ENCODE data around the gene HSPG2.

Gene HSPG2

DNA sequence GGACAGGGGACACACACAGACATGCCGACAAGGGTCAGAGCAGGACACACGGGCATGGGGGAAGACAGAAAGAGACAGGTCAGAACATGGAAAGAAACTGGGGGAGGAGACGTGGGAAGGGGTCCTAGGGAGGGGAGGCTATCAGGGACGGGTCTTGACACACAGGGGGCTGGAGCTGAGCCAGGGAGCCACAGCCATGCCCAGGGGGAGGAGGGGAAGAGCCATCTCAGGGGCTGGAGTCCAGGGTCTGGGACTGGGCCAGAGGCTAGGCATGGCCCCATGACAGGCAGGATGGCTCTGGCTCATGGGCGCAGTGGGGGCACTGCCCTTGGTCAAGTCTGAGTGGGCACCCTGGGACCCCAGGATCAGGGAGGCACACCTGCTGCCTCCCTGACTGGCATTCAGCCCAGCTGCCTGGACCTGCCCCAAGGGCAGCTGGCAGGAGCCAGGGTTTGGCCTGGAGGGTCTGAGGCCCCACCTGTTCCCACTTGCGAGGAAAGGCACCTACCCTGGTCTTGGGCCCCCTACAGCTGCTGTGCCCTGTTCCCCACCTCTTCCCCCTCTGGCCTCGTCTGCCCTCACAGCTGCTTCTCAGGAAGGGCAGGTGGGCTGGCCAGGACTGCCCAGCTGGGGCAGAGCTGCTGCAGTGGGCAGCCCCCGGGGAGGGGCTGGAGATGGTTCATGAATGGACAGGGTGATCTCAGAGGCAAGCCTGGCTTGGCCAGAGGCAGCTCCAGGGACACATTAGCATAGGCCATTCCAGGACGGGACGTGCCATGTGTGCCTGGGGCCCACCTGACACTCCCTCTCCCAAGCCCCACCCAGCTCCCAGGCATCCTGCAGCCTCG, 42.9 kb downstream of the HSPG2 start:
- no peak for DNase-seq (ENCODE audit: low read depth in 1 of 2, low spot score in 1 of 2)
- H3K27me3 ChIP-seq (ENCODE audit: insufficient read depth, poor library complexity, severe bottlenecking), result no peaks in the 10 kb centered on the region
- no peak overlapping the region for H3K4me3 ChIP-seq (replicated peaks; ENCODE audit: insufficient read depth, low read length)
- TF ChIP-seq, protein P1, sequence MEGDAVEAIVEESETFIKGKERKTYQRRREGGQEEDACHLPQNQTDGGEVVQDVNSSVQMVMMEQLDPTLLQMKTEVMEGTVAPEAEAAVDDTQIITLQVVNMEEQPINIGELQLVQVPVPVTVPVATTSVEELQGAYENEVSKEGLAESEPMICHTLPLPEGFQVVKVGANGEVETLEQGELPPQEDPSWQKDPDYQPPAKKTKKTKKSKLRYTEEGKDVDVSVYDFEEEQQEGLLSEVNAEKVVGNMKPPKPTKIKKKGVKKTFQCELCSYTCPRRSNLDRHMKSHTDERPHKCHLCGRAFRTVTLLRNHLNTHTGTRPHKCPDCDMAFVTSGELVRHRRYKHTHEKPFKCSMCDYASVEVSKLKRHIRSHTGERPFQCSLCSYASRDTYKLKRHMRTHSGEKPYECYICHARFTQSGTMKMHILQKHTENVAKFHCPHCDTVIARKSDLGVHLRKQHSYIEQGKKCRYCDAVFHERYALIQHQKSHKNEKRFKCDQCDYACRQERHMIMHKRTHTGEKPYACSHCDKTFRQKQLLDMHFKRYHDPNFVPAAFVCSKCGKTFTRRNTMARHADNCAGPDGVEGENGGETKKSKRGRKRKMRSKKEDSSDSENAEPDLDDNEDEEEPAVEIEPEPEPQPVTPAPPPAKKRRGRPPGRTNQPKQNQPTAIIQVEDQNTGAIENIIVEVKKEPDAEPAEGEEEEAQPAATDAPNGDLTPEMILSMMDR (IDR thresholded peaks at IDR 0.05; ENCODE audit: insufficient read depth, low read length), result no peak
- no peak for TF ChIP-seq POLR2AphosphoS5 (IDR thresholded peaks at IDR 0.05; ENCODE audit: low read depth)
- TF ChIP-seq GABPA (IDR thresholded peaks at IDR 0.05; ENCODE audit: low read depth), result no peak
- TF ChIP-seq SPI1 (IDR thresholded peaks at IDR 0.05; ENCODE audit: borderline replicate concordance, low read depth), result no peak
- TF ChIP-seq, protein P2, sequence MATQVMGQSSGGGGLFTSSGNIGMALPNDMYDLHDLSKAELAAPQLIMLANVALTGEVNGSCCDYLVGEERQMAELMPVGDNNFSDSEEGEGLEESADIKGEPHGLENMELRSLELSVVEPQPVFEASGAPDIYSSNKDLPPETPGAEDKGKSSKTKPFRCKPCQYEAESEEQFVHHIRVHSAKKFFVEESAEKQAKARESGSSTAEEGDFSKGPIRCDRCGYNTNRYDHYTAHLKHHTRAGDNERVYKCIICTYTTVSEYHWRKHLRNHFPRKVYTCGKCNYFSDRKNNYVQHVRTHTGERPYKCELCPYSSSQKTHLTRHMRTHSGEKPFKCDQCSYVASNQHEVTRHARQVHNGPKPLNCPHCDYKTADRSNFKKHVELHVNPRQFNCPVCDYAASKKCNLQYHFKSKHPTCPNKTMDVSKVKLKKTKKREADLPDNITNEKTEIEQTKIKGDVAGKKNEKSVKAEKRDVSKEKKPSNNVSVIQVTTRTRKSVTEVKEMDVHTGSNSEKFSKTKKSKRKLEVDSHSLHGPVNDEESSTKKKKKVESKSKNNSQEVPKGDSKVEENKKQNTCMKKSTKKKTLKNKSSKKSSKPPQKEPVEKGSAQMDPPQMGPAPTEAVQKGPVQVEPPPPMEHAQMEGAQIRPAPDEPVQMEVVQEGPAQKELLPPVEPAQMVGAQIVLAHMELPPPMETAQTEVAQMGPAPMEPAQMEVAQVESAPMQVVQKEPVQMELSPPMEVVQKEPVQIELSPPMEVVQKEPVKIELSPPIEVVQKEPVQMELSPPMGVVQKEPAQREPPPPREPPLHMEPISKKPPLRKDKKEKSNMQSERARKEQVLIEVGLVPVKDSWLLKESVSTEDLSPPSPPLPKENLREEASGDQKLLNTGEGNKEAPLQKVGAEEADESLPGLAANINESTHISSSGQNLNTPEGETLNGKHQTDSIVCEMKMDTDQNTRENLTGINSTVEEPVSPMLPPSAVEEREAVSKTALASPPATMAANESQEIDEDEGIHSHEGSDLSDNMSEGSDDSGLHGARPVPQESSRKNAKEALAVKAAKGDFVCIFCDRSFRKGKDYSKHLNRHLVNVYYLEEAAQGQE (IDR thresholded peaks at IDR 0.05; ENCODE audit: insufficient replicate concordance, low read depth), result no peak
- H3K27ac ChIP-seq (replicated peaks), result no peak overlapping the region

DNA sequence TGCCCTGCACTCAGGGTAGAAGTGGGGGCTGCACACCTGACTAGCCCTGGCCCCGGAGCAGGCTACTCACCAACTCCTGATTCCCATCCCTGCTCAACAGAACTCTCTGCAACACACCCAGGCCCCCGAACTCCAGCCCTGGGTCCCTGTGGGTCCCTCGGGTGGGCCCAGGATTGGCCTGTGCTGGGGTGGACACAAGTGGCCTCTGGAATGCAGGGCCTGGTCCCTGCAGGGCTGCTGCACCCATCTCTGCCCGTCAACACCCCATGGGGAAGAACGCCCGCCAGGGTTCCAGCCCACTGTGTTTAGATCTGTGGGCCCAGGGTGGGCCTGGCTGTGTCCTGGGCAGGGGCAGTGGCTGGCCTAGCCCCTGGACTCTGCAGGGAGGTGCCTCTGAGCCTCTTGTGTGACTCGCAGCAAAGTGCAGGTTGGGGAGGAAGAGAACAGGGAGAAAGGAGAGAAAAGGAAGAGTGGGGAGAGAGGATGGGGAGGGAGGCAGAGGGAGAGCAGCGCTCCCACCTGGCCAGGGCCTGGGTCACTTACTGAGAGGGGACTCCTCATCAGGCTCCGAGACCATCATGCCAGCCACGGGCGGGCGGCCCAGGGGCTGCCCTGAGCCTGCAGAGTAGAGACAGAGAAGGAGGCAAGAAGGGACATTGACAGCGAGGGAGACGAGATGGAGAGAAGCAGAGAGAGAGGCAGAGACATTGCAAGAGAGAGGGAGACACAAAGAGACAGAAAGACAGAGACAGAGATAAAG, 43.9 kb downstream of the HSPG2 start:
- TF ChIP-seq POLR2AphosphoS5 (IDR thresholded peaks at IDR 0.05; ENCODE audit: low read depth) (no peak), SPI1 (IDR thresholded peaks at IDR 0.05; ENCODE audit: borderline replicate concordance, low read depth) (no peak), GABPA (IDR thresholded peaks at IDR 0.05; ENCODE audit: low read depth) (no peak)
- TF ChIP-seq, protein P1 (IDR thresholded peaks at IDR 0.05; ENCODE audit: insufficient read depth, low read length), result no peak
- TF ChIP-seq, protein P2 (IDR thresholded peaks at IDR 0.05; ENCODE audit: insufficient replicate concordance, low read depth), result no peak
- DNase-seq (ENCODE audit: low read depth in 1 of 2, low spot score in 1 of 2), result no peak
- Histone ChIP-seq H3K27ac (replicated peaks) (no peak overlapping the region), H3K27me3 (ENCODE audit: insufficient read depth, poor library complexity, severe bottlenecking) (no peaks in the 10 kb centered on the region), H3K4me3 (replicated peaks; ENCODE audit: insufficient read depth, low read length) (no peak overlapping the region)

DNA sequence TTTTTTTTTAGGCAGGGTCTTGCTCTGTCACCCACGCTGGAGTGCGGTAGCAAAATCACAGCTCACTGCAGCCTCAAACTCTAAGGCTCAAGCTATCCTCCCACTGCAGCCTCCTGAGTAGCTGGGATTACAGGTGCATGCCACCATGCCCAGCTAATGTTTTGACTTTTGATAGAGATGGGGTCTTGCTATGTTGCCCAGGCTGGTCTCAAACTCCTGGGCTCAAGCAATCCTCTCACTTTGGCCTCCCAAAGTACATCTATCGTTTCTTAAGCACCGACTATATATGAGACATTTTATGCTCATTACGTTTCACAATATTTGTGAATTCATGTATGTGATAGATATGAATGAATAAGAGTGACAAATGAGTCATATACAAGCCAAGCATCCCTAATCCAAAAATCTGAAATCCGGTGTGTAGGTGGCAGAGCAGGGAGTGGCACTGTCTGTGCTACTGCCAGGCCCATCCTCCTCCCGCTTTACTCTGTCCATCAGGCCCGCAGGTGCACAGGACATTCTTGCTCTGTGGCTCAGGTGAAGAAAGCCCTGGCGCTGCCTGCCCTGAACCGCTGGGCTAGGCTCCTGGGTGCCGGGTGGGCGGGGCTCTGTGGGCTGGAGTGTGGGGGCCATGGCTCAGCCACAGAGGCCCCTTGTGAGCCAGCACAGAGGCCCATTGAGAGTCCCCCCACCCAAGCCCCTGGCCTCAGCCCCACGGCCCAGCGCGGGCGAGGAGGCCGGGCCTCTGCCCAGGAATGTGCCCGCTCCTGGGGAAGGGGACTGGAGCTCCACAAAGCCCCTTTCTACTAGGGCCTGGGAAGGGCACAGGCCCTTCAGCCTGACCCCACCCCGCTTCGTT, 45.3 kb downstream of the HSPG2 start:
- H3K4me3 ChIP-seq (replicated peaks; ENCODE audit: insufficient read depth, low read length), result no peak overlapping the region
- TF ChIP-seq GABPA (IDR thresholded peaks at IDR 0.05; ENCODE audit: low read depth) (no peak), SPI1 (IDR thresholded peaks at IDR 0.05; ENCODE audit: borderline replicate concordance, low read depth) (no peak), POLR2AphosphoS5 (IDR thresholded peaks at IDR 0.05; ENCODE audit: low read depth) (no peak)
- TF ChIP-seq, protein P2 (IDR thresholded peaks at IDR 0.05; ENCODE audit: insufficient replicate concordance, low read depth), result no peak
- TF ChIP-seq, protein P1 (IDR thresholded peaks at IDR 0.05; ENCODE audit: insufficient read depth, low read length), result no peak
- H3K27me3 ChIP-seq (ENCODE audit: insufficient read depth, poor library complexity, severe bottlenecking), result no peaks in the 10 kb centered on the region
- H3K27ac ChIP-seq (replicated peaks), result no peak overlapping the region
- no peak for DNase-seq (ENCODE audit: low read depth in 1 of 2, low spot score in 1 of 2)
